ENCODE results near the gene HSPB1. TPM values are rescaled to one million over a fixed set of nuclear protein-coding genes. Genes with fewer than 3 reads are reported as not detected.

The HSPB1 gene
- total and polyA plus RNA-seq, 2 experiments from 2014 or later = 186 to 1,525 TPM

GRCh38 chr7:76318488-76319353 is 16.2 kb downstream of the HSPB1 start:
- H3K4me1 ChIP-seq (ENCODE audit: insufficient read depth) = peaks cover 12% of the 10 kb centered on the region
- WGBS (ENCODE audit: low lambda C conversion rate, missing lambda C conversion rate) = 5% methylated on average over 21 of the region's 25 CpGs
- TF ChIP-seq EZH2 (IDR thresholded peaks at IDR 0.05; ENCODE audit: borderline replicate concordance) = no peak
- TF ChIP-seq, protein P1, sequence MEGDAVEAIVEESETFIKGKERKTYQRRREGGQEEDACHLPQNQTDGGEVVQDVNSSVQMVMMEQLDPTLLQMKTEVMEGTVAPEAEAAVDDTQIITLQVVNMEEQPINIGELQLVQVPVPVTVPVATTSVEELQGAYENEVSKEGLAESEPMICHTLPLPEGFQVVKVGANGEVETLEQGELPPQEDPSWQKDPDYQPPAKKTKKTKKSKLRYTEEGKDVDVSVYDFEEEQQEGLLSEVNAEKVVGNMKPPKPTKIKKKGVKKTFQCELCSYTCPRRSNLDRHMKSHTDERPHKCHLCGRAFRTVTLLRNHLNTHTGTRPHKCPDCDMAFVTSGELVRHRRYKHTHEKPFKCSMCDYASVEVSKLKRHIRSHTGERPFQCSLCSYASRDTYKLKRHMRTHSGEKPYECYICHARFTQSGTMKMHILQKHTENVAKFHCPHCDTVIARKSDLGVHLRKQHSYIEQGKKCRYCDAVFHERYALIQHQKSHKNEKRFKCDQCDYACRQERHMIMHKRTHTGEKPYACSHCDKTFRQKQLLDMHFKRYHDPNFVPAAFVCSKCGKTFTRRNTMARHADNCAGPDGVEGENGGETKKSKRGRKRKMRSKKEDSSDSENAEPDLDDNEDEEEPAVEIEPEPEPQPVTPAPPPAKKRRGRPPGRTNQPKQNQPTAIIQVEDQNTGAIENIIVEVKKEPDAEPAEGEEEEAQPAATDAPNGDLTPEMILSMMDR (IDR thresholded peaks at IDR 0.05; ENCODE audit: poor library complexity) = peak; percentile 20
- TF ChIP-seq EZH2phosphoT487 (IDR thresholded peaks at IDR 0.05; ENCODE audit: low read depth, severe bottlenecking, unreplicated experiment) = no peak
- DNase-seq (ENCODE audit: low spot score) = peak; percentile 85
- H4K20me1 ChIP-seq (ENCODE audit: insufficient read depth, poor library complexity, severe bottlenecking) = no peaks in the 10 kb centered on the region
- no peaks in the 10 kb centered on the region for H3K27me3 ChIP-seq
- peak overlapping the region; percentile 98 for H3K27ac ChIP-seq
- H3K4me3 ChIP-seq = peak overlapping the region; percentile 70
- peak overlapping the region; percentile 71 for H2AFZ ChIP-seq
- H3K9me2 ChIP-seq (replicated peaks; ENCODE audit: insufficient read depth) = no peaks in the 10 kb centered on the region
- H3K36me3 ChIP-seq (replicated peaks; ENCODE audit: insufficient read depth, low read depth) = no peaks in the 10 kb centered on the region
- no peaks in the 10 kb centered on the region for H3K9me3 ChIP-seq (ENCODE audit: low read depth)
- peaks cover 20% of the 10 kb centered on the region for H3K79me2 ChIP-seq
- H3K4me2 ChIP-seq = peak overlapping the region; percentile 85

DNA sequence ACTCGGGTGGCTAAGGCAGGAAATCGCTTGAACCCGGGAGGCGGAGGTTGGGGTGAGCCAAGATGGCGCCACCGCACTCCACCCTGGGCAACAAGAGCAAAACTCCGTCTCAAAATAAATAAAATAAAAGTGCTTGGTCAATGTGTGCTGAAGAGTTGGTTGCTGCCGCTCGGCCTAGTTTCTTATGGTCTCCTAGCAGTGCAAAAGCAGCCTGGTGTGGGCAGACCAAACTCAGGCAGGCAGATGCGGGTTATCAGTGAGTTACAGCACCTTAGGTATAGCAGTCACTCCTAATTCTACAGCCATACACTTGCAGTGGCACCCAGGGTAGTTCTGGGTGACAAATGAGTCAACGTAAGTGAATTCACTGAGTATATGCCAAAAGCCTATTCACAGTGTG is 22.6 kb downstream of the HSPB1 start:
- H3K27ac ChIP-seq = no peak overlapping the region
- no peaks in the 10 kb centered on the region for H3K4me1 ChIP-seq (ENCODE audit: insufficient read depth)
- no peak overlapping the region for H3K4me3 ChIP-seq
- H2AFZ ChIP-seq = no peak overlapping the region
- H4K20me1 ChIP-seq (ENCODE audit: insufficient read depth, poor library complexity, severe bottlenecking) = peaks cover 26% of the 10 kb centered on the region
- H3K4me2 ChIP-seq = no peak overlapping the region
- no peaks in the 10 kb centered on the region for H3K9me2 ChIP-seq (replicated peaks; ENCODE audit: insufficient read depth)
- no peak for DNase-seq (ENCODE audit: low spot score)
- H3K27me3 ChIP-seq = no peaks in the 10 kb centered on the region
- TF ChIP-seq, protein P1 (IDR thresholded peaks at IDR 0.05; ENCODE audit: poor library complexity) = no peak
- no peak for TF ChIP-seq EZH2 (IDR thresholded peaks at IDR 0.05; ENCODE audit: borderline replicate concordance)
- TF ChIP-seq EZH2phosphoT487 (IDR thresholded peaks at IDR 0.05; ENCODE audit: low read depth, severe bottlenecking, unreplicated experiment) = no peak
- over 99% methylated on average over 11 of the region's 11 CpGs for WGBS (ENCODE audit: low lambda C conversion rate, missing lambda C conversion rate)
- H3K79me2 ChIP-seq = peaks cover 73% of the 10 kb centered on the region
- H3K9me3 ChIP-seq (ENCODE audit: low read depth) = no peaks in the 10 kb centered on the region
- H3K36me3 ChIP-seq (replicated peaks; ENCODE audit: insufficient read depth, low read depth) = no peaks in the 10 kb centered on the region

- no peaks in the 10 kb centered on the region for H3K4me1 ChIP-seq (ENCODE audit: insufficient read depth)
- no peaks in the 10 kb centered on the region for H3K27me3 ChIP-seq
- no peak overlapping the region for H3K4me3 ChIP-seq
- H3K27ac ChIP-seq = no peak overlapping the region
- TF ChIP-seq, protein P1 (IDR thresholded peaks at IDR 0.05; ENCODE audit: poor library complexity) = no peak
- TF ChIP-seq EZH2phosphoT487 (IDR thresholded peaks at IDR 0.05; ENCODE audit: low read depth, severe bottlenecking, unreplicated experiment) = no peak
- no peak for TF ChIP-seq EZH2 (IDR thresholded peaks at IDR 0.05; ENCODE audit: borderline replicate concordance)
- WGBS (ENCODE audit: low lambda C conversion rate, missing lambda C conversion rate) = 97% methylated on average over 5 of the region's 5 CpGs
- no peaks in the 10 kb centered on the region for H3K9me2 ChIP-seq (replicated peaks; ENCODE audit: insufficient read depth)
- DNase-seq (ENCODE audit: low spot score) = no peak
- no peaks in the 10 kb centered on the region for H3K36me3 ChIP-seq (replicated peaks; ENCODE audit: insufficient read depth, low read depth)
- H3K4me2 ChIP-seq = no peak overlapping the region
- no peak overlapping the region for H2AFZ ChIP-seq
- H3K79me2 ChIP-seq = peaks cover 76% of the 10 kb centered on the region
- H4K20me1 ChIP-seq (ENCODE audit: insufficient read depth, poor library complexity, severe bottlenecking) = peaks cover 34% of the 10 kb centered on the region
- H3K9me3 ChIP-seq (ENCODE audit: low read depth) = no peaks in the 10 kb centered on the region
These were observed 23.3 kb downstream of the HSPB1 start for GRCh38 chr7:76325811-76326210.

All from hepatocyte (in vitro differentiated cells).